Daoy (cell line): ENCODE data around the gene NDP. TPM values are rescaled to one million over a fixed set of nuclear protein-coding genes. Genes with fewer than 3 reads are reported as not detected.
"Not testable (repeated sequence)": the region's sequence is repeated elsewhere in the genome, so short reads cannot be mapped to it uniquely, and the experiment has no call there.

Source experiments
- DNase-seq: peaks from one replicate; pipeline ENCODE4 v3.0.0-alpha.2; 2015; ENCODE audit warnings: low read depth
- total RNA-seq: library from RNA; depleted of rRNA; stranded (reverse); fragments of >200 nt; shearing (Covaris generic); gene quantifications from 2 replicates; pipeline ENCODE4 v1.2.3, GENCODE V29; 2014

Gene NDP
- total RNA-seq, 1 experiment from 2014 or later, result 0.06 TPM

GRCh38 chrX:43971966-43972961, 926 bp downstream of the NDP start:
- peak; percentile 15 for DNase-seq

- peak; percentile 58 for DNase-seq
These were observed 2.7 kb downstream of the NDP start for GRCh38 chrX:43970528-43970927.

- peak; percentile 86 for DNase-seq
These were observed 3.4 kb downstream of the NDP start for GRCh38 chrX:43969504-43970501.

GRCh38 chrX:43968359-43968781, 4.8 kb downstream of the NDP start:
- no peak for DNase-seq

- no peak for DNase-seq
These were observed 8.3 kb downstream of the NDP start for GRCh38 chrX:43964936-43965335.

GRCh38 chrX:43963726-43964125, 9.5 kb downstream of the NDP start:
- DNase-seq, result no peak

- no peak for DNase-seq
These were observed 10.6 kb downstream of the NDP start for GRCh38 chrX:43962636-43963035.

GRCh38 chrX:43961699-43962098, 11.5 kb downstream of the NDP start:
- DNase-seq, result no peak

GRCh38 chrX:43958529-43958928, 14.7 kb downstream of the NDP start:
- DNase-seq, result peak; percentile 69

GRCh38 chrX:43956034-43956433, 17.2 kb downstream of the NDP start:
- no peak for DNase-seq

GRCh38 chrX:43953218-43953617, 20.0 kb downstream of the NDP start:
- no peak for DNase-seq

- DNase-seq, result peak; percentile 40
These were observed 23.5 kb downstream of the NDP start for GRCh38 chrX:43949669-43950068.

GRCh38 chrX:43940816-43941474, 32.2 kb downstream of the NDP start:
- peak; percentile 44 for DNase-seq

GRCh38 chrX:43939187-43939926, 33.8 kb downstream of the NDP start:
- no peak for DNase-seq

GRCh38 chrX:43922032-43922431, 51.2 kb downstream of the NDP start:
- DNase-seq, result not testable (repeated sequence)

- DNase-seq, result not testable (repeated sequence)
These were observed 62.4 kb downstream of the NDP start for GRCh38 chrX:43910772-43911171.

GRCh38 chrX:43910012-43910411, 63.2 kb downstream of the NDP start:
- no peak for DNase-seq

- DNase-seq, result no peak
These were observed 64.0 kb downstream of the NDP start for GRCh38 chrX:43909141-43909540.

- no peak for DNase-seq
These were observed 73.0 kb downstream of the NDP start for GRCh38 chrX:43899878-43900815.
